ENCODE results near the gene SEC24D. TPM values are rescaled to one million over a fixed set of nuclear protein-coding genes. Genes with fewer than 3 reads are reported as not detected.

Gene SEC24D
- total RNA-seq, 1 donor from 2014 or later = 63.9 TPM

GRCh38 chr4:118723369-118723768, 112.6 kb downstream of the SEC24D start:
- intact Hi-C loops (cut with micrococcal nuclease) = no loop called here

- intact Hi-C loops (cut with micrococcal nuclease) = no loop called here
Observed at GRCh38 chr4:118721752-118722151, 114.2 kb downstream of the SEC24D start.

GRCh38 chr4:118718511-118719170, 117.3 kb downstream of the SEC24D start:
- intact Hi-C loops (cut with micrococcal nuclease) = no loop called here

- intact Hi-C loops (cut with micrococcal nuclease) = no loop called here
Observed at GRCh38 chr4:118716304-118716703, 119.6 kb downstream of the SEC24D start.

GRCh38 chr4:118714682-118715081, 121.2 kb downstream of the SEC24D start:
- intact Hi-C loops (cut with micrococcal nuclease) = no loop called here

- intact Hi-C loops (cut with micrococcal nuclease) = no loop called here
Observed at GRCh38 chr4:118712872-118713271, 123.1 kb downstream of the SEC24D start.

- intact Hi-C loops (cut with micrococcal nuclease) = no loop called here
Observed at GRCh38 chr4:118711052-118711451, 124.9 kb downstream of the SEC24D start.

- intact Hi-C loops (cut with micrococcal nuclease) = no loop called here
Observed at GRCh38 chr4:118703118-118703517, 132.8 kb downstream of the SEC24D start.

- intact Hi-C loops (cut with micrococcal nuclease) = loop anchor here (1.0 to 5.0 kb wide), 5 partner anchors 94 to 612 kb away; partner anchors contain the start of genes SEC24D and USP53
Observed at GRCh38 chr4:118684873-118685811, 150.8 kb downstream of the SEC24D start, which contains the start of gene METTL14. Gene METTL14 (plus strand): TSS chr4:118685392. CDS start chr4:118685535, 143 bp downstream.

- intact Hi-C loops (cut with micrococcal nuclease) = no loop called here
Observed at GRCh38 chr4:118683513-118683912, 152.4 kb downstream of the SEC24D start.

GRCh38 chr4:118682928-118683327, 153.0 kb downstream of the SEC24D start:
- intact Hi-C loops (cut with micrococcal nuclease) = no loop called here

GRCh38 chr4:118680808-118681207, 155.1 kb downstream of the SEC24D start:
- intact Hi-C loops (cut with micrococcal nuclease) = no loop called here

GRCh38 chr4:118676128-118676527, 159.8 kb downstream of the SEC24D start:
- intact Hi-C loops (cut with micrococcal nuclease) = no loop called here

Other genes starting within 250 kb of the SEC24D start
- gene METTL14, start 150.7 kb downstream of the SEC24D start, total RNA-seq = 39.9 and 50.1 TPM in 2 replicates
- 0.32 and 0.52 TPM in 2 replicates for gene SYNPO2, start 52.7 kb upstream of the SEC24D start, total RNA-seq